ENCODE measurements around the gene ANKAR. TPM values are rescaled to one million over a fixed set of nuclear protein-coding genes. Genes with fewer than 3 reads are reported as not detected.
"Not testable (repeated sequence)": the region's sequence is repeated elsewhere in the genome, so short reads cannot be mapped to it uniquely, and the experiment has no call there.

ANKAR gene
- total RNA-seq, 1 donor from 2014 or later = 31.8 TPM

- no peak overlapping the region for H3K27ac ChIP-seq (ENCODE audit: low read depth, low read length)
Observed at GRCh38 chr2:189639007-189639609, 35.4 kb upstream of the ANKAR start.

GRCh38 chr2:189641002-189641401 lies 33.5 kb upstream of the ANKAR start:
- H3K27ac ChIP-seq (ENCODE audit: low read depth, low read length) = no peak overlapping the region
- H3K27me3 ChIP-seq (ENCODE audit: control insufficient read depth in 3 of 3, insufficient read depth in 3 of 3, low read length in 3 of 3) = no peaks in the 10 kb centered on the region
- H3K36me3 ChIP-seq (ENCODE audit: control insufficient read depth in 3 of 3, insufficient read depth in 3 of 3, low read length in 3 of 3) = no peaks in the 10 kb centered on the region
- no peaks in the 10 kb centered on the region for H3K4me1 ChIP-seq (ENCODE audit: control insufficient read depth in 3 of 3, insufficient read depth in 3 of 3, low read length in 3 of 3)
- no peaks in the 10 kb centered on the region for H3K9me3 ChIP-seq (ENCODE audit: control insufficient read depth in 3 of 3, low read length in 3 of 3)
- no peak overlapping the region for H3K9ac ChIP-seq (ENCODE audit: low read depth in 1 of 3, low read length in 3 of 3)
- H3K4me3 ChIP-seq (ENCODE audit: low read length in 3 of 3) = no peak overlapping the region

More at GRCh38 chr2:189639007-189639609, 35.4 kb upstream of the ANKAR start:
- H3K9me3 ChIP-seq (ENCODE audit: control insufficient read depth in 3 of 3, low read length in 3 of 3) = no peaks in the 10 kb centered on the region
- no peaks in the 10 kb centered on the region for H3K4me1 ChIP-seq (ENCODE audit: control insufficient read depth in 3 of 3, insufficient read depth in 3 of 3, low read length in 3 of 3)
- H3K36me3 ChIP-seq (ENCODE audit: control insufficient read depth in 3 of 3, insufficient read depth in 3 of 3, low read length in 3 of 3) = no peaks in the 10 kb centered on the region
- H3K27me3 ChIP-seq (ENCODE audit: control insufficient read depth in 3 of 3, insufficient read depth in 3 of 3, low read length in 3 of 3) = no peaks in the 10 kb centered on the region
- no peak overlapping the region for H3K4me3 ChIP-seq (ENCODE audit: low read length in 3 of 3)
- H3K9ac ChIP-seq (ENCODE audit: low read depth in 1 of 3, low read length in 3 of 3) = no peak overlapping the region

- Histone ChIP-seq H3K27me3 (ENCODE audit: control insufficient read depth in 3 of 3, insufficient read depth in 3 of 3, low read length in 3 of 3) (no peaks in the 10 kb centered on the region), H3K4me1 (ENCODE audit: control insufficient read depth in 3 of 3, insufficient read depth in 3 of 3, low read length in 3 of 3) (no peaks in the 10 kb centered on the region), H3K9ac (ENCODE audit: low read depth in 1 of 3, low read length in 3 of 3) (no peak overlapping the region), H3K36me3 (ENCODE audit: control insufficient read depth in 3 of 3, insufficient read depth in 3 of 3, low read length in 3 of 3) (no peaks in the 10 kb centered on the region), H3K27ac (ENCODE audit: low read depth, low read length) (no peak overlapping the region), H3K4me3 (ENCODE audit: low read length in 3 of 3) (no peak overlapping the region), H3K9me3 (ENCODE audit: control insufficient read depth in 3 of 3, low read length in 3 of 3) (no peaks in the 10 kb centered on the region)
Observed at GRCh38 chr2:189641590-189641989, 32.9 kb upstream of the ANKAR start.

DNA sequence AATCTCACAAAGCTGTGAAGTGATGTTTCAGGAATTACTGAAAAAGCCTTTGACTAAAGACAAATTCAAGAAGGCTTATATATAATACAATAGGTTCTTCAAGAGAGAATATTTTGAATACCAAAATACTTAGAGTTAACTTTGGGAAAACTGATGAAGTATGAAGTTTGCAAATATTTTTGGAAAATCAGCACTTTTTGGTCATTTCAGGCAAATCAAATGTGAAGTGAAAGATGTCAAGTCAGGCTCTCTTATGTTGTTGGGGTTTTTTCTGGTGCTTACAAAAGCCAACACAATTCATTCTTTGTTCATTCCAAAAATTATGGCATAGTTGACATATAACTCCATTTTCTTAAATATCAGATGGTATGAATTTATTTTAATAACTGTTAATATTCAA lies 27.9 kb upstream of the ANKAR start:
- H3K27ac ChIP-seq (ENCODE audit: low read depth, low read length) = no peak overlapping the region
- H3K4me3 ChIP-seq (ENCODE audit: low read length in 3 of 3) = no peak overlapping the region
- H3K4me1 ChIP-seq (ENCODE audit: control insufficient read depth in 3 of 3, insufficient read depth in 3 of 3, low read length in 3 of 3) = no peaks in the 10 kb centered on the region
- H3K9ac ChIP-seq (ENCODE audit: low read depth in 1 of 3, low read length in 3 of 3) = no peak overlapping the region
- H3K27me3 ChIP-seq (ENCODE audit: control insufficient read depth in 3 of 3, insufficient read depth in 3 of 3, low read length in 3 of 3) = no peaks in the 10 kb centered on the region
- H3K9me3 ChIP-seq (ENCODE audit: control insufficient read depth in 3 of 3, low read length in 3 of 3) = no peaks in the 10 kb centered on the region
- H3K36me3 ChIP-seq (ENCODE audit: control insufficient read depth in 3 of 3, insufficient read depth in 3 of 3, low read length in 3 of 3) = no peaks in the 10 kb centered on the region

- H3K4me3 ChIP-seq (ENCODE audit: low read length in 3 of 3) = no peak overlapping the region
- H3K27ac ChIP-seq (ENCODE audit: low read depth, low read length) = no peak overlapping the region
- no peaks in the 10 kb centered on the region for H3K36me3 ChIP-seq (ENCODE audit: control insufficient read depth in 3 of 3, insufficient read depth in 3 of 3, low read length in 3 of 3)
- no peak overlapping the region for H3K9ac ChIP-seq (ENCODE audit: low read depth in 1 of 3, low read length in 3 of 3)
- H3K4me1 ChIP-seq (ENCODE audit: control insufficient read depth in 3 of 3, insufficient read depth in 3 of 3, low read length in 3 of 3) = no peaks in the 10 kb centered on the region
- H3K27me3 ChIP-seq (ENCODE audit: control insufficient read depth in 3 of 3, insufficient read depth in 3 of 3, low read length in 3 of 3) = no peaks in the 10 kb centered on the region
- H3K9me3 ChIP-seq (ENCODE audit: control insufficient read depth in 3 of 3, low read length in 3 of 3) = no peaks in the 10 kb centered on the region
Observed at GRCh38 chr2:189648846-189649509, 25.5 kb upstream of the ANKAR start.

GRCh38 chr2:189651284-189651683 lies 23.2 kb upstream of the ANKAR start:
- Histone ChIP-seq H3K27ac (ENCODE audit: low read depth, low read length) (no peak overlapping the region), H3K9me3 (ENCODE audit: control insufficient read depth in 3 of 3, low read length in 3 of 3) (no peaks in the 10 kb centered on the region), H3K4me1 (ENCODE audit: control insufficient read depth in 3 of 3, insufficient read depth in 3 of 3, low read length in 3 of 3) (no peaks in the 10 kb centered on the region), H3K36me3 (ENCODE audit: control insufficient read depth in 3 of 3, insufficient read depth in 3 of 3, low read length in 3 of 3) (no peaks in the 10 kb centered on the region), H3K27me3 (ENCODE audit: control insufficient read depth in 3 of 3, insufficient read depth in 3 of 3, low read length in 3 of 3) (no peaks in the 10 kb centered on the region), H3K4me3 (ENCODE audit: low read length in 3 of 3) (no peak overlapping the region), H3K9ac (ENCODE audit: low read depth in 1 of 3, low read length in 3 of 3) (no peak overlapping the region)

DNA sequence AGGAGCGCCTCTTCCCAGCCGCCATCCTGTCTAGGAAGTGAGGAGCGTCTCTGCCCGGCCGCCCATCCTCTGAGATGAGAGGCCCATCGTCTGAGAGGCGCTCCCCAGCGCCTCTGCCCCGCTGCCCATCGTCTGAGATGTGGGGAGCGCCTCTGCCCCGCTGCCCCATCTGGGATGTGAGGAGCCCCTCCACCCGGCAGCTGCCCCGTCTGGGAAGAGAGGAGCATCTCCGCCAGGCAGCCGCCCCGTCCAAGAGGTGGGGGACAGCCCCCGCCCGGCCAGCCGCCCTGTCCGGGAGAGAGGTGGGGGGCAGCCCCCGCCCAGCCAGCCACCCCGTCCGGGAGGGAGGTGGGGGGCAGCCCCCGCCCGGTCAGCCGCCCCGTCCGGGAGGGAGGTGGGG lies 21.0 kb upstream of the ANKAR start:
- H3K27me3 ChIP-seq (ENCODE audit: control insufficient read depth in 3 of 3, insufficient read depth in 3 of 3, low read length in 3 of 3); H3K27ac ChIP-seq (ENCODE audit: low read depth, low read length); H3K36me3 ChIP-seq (ENCODE audit: control insufficient read depth in 3 of 3, insufficient read depth in 3 of 3, low read length in 3 of 3); H3K9ac ChIP-seq (ENCODE audit: low read depth in 1 of 3, low read length in 3 of 3); H3K4me3 ChIP-seq (ENCODE audit: low read length in 3 of 3); H3K9me3 ChIP-seq (ENCODE audit: control insufficient read depth in 3 of 3, low read length in 3 of 3); H3K4me1 ChIP-seq (ENCODE audit: control insufficient read depth in 3 of 3, insufficient read depth in 3 of 3, low read length in 3 of 3): not testable (repeated sequence)

- no peaks in the 10 kb centered on the region for H3K36me3 ChIP-seq (ENCODE audit: control insufficient read depth in 3 of 3, insufficient read depth in 3 of 3, low read length in 3 of 3)
- no peaks in the 10 kb centered on the region for H3K9me3 ChIP-seq (ENCODE audit: control insufficient read depth in 3 of 3, low read length in 3 of 3)
- no peak overlapping the region for H3K9ac ChIP-seq (ENCODE audit: low read depth in 1 of 3, low read length in 3 of 3)
- no peak overlapping the region for H3K4me3 ChIP-seq (ENCODE audit: low read length in 3 of 3)
- no peak overlapping the region for H3K27ac ChIP-seq (ENCODE audit: low read depth, low read length)
- no peaks in the 10 kb centered on the region for H3K27me3 ChIP-seq (ENCODE audit: control insufficient read depth in 3 of 3, insufficient read depth in 3 of 3, low read length in 3 of 3)
- no peaks in the 10 kb centered on the region for H3K4me1 ChIP-seq (ENCODE audit: control insufficient read depth in 3 of 3, insufficient read depth in 3 of 3, low read length in 3 of 3)
Observed at GRCh38 chr2:189654641-189655040, 19.8 kb upstream of the ANKAR start.

DNA sequence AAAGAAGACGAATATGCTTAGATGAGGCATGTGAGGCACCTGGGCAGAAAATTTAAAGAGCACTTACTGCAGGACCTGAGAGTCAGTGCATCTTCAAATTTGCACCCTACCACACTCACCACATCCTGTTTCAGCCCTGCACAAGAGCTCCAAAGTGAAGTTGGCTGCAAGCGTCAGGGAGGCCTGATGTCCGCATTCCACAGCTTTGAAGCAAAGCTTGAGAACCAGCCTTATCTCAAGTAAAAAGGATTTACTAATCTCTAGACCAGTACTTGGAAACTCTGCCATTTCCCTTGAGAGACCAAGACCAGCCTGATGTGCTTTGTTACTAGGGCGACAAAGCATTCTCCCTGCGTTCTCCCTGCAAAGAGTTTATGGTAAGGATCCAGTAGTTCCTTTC lies 16.6 kb upstream of the ANKAR start:
- no peak overlapping the region for H3K27ac ChIP-seq (ENCODE audit: low read depth, low read length)
- H3K27me3 ChIP-seq (ENCODE audit: control insufficient read depth in 3 of 3, insufficient read depth in 3 of 3, low read length in 3 of 3) = no peaks in the 10 kb centered on the region
- peaks cover 0 to 2% (median 0%) of the 10 kb centered on the region in 3 donors for H3K36me3 ChIP-seq (ENCODE audit: control insufficient read depth in 3 of 3, insufficient read depth in 3 of 3, low read length in 3 of 3)
- no peak overlapping the region for H3K4me3 ChIP-seq (ENCODE audit: low read length in 3 of 3)
- no peak overlapping the region for H3K9ac ChIP-seq (ENCODE audit: low read depth in 1 of 3, low read length in 3 of 3)
- no peaks in the 10 kb centered on the region for H3K9me3 ChIP-seq (ENCODE audit: control insufficient read depth in 3 of 3, low read length in 3 of 3)
- peaks cover 5 to 16% (median 13%) of the 10 kb centered on the region in 3 donors for H3K4me1 ChIP-seq (ENCODE audit: control insufficient read depth in 3 of 3, insufficient read depth in 3 of 3, low read length in 3 of 3)

DNA sequence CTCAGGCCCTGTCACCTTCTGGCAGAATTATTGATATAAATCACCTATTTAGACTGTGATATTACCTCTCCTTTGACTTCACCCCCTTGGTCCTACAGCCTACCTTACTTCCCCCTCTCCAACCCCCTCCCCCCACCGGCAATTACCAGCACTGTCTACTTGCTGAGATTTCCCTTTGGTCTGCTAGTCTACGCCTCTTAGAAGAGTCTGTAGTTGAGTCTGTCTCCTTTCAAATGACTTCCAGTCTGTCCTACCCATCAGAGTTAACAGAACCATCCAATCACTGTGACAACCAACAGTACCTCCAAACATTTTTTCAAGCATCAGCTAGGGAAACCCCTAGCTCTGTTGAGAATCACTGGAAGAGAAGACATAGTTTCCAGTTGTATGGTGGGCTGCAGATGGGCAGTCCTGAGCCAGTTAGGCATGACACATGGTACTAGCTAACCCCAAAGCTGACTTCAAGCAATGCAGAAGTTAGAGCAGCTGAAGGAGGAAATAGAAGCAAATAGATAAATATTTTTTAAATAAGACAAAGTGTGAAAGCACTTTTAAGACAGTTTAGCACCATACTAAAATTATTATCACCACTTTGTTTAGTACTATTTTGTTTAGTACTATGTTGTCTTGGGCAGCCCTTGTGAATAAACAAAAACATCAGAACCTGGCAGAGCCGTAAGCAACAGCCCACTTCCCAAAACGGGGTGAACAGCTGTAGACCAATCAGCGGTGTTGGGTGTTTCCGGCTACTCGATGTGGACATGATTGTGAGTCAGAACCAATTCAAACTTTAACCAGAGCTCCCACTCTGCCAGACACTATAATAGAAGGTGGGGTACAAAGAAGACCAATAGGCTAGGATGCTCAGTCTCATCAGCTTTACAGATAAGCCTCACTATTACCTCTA lies 15.9 kb upstream of the ANKAR start:
- Histone ChIP-seq H3K27ac (ENCODE audit: low read depth, low read length) (no peak overlapping the region), H3K27me3 (ENCODE audit: control insufficient read depth in 3 of 3, insufficient read depth in 3 of 3, low read length in 3 of 3) (no peaks in the 10 kb centered on the region), H3K4me1 (ENCODE audit: control insufficient read depth in 3 of 3, insufficient read depth in 3 of 3, low read length in 3 of 3) (peaks cover 5 to 16% (median 13%) of the 10 kb centered on the region in 3 donors), H3K4me3 (ENCODE audit: low read length in 3 of 3) (no peak overlapping the region), H3K36me3 (ENCODE audit: control insufficient read depth in 3 of 3, insufficient read depth in 3 of 3, low read length in 3 of 3) (peaks cover 0 to 2% (median 0%) of the 10 kb centered on the region in 3 donors), H3K9ac (ENCODE audit: low read depth in 1 of 3, low read length in 3 of 3) (no peak overlapping the region), H3K9me3 (ENCODE audit: control insufficient read depth in 3 of 3, low read length in 3 of 3) (no peaks in the 10 kb centered on the region)

Data from skeletal muscle tissue (tissue), 4 donors.